IPS-NIHi11 (cell line): Measurements from ENCODE around the gene DRP2.
A peak's percentile ranks its signal among the peaks of the same experiment; 100 is the strongest.
"Not testable (repeated sequence)": the region's sequence is repeated elsewhere in the genome, so short reads cannot be mapped to it uniquely, and the experiment has no call there.

Experiments used
- DNase-seq: peaks from one replicate; pipeline ENCODE4 v3.0.0; 2012; ENCODE audit warnings: mixed read lengths, low spot score

The DRP2 gene, protein sequence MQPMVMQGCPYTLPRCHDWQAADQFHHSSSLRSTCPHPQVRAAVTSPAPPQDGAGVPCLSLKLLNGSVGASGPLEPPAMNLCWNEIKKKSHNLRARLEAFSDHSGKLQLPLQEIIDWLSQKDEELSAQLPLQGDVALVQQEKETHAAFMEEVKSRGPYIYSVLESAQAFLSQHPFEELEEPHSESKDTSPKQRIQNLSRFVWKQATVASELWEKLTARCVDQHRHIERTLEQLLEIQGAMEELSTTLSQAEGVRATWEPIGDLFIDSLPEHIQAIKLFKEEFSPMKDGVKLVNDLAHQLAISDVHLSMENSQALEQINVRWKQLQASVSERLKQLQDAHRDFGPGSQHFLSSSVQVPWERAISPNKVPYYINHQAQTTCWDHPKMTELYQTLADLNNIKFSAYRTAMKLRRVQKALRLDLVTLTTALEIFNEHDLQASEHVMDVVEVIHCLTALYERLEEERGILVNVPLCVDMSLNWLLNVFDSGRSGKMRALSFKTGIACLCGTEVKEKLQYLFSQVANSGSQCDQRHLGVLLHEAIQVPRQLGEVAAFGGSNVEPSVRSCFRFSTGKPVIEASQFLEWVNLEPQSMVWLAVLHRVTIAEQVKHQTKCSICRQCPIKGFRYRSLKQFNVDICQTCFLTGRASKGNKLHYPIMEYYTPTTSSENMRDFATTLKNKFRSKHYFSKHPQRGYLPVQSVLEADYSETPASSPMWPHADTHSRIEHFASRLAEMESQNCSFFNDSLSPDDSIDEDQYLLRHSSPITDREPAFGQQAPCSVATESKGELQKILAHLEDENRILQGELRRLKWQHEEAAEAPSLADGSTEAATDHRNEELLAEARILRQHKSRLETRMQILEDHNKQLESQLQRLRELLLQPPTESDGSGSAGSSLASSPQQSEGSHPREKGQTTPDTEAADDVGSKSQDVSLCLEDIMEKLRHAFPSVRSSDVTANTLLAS

DNA sequence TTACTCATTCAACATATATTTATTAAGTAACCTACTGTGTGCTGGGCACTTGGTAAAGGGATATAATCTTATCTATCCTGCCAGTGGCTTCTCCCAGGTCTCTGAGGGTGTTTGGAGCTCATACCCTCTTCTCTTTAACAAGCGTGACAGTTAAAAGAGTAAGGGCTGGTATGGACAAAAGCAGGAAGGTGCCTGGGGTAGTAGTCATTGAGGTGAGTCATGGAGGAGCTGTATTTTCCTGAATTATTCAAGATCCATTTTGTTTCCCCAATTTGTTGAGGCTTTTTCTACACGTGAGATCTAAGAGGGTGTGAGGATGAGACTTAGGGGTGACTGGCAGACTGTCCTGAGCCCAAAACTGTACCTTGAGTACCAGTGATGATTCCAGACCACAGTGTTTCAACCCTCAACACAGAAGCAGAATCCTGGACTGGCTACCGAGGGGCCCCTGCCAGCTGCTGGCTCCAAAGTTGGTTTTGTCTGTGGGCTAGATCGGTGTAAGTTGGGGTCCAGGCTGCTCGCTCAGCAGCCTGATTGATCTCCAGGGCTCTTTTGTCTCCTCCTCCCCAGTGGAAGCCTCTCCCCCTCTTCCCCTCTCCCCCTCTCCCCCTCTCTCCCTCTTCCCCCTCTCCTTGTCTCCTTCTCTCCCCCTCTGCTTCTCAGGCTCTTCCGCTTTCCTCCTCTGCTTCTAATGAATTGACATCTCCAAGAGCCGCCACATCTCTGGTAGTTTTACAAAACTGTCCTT lies at the start of gene DRP2:
TSS of gene DRP2 (plus strand) at position 671 of the 748 bp plus-strand sequence. CDS start 11,862 bp downstream, outside the sequence.
- DNase-seq = peak; percentile 7

DNA sequence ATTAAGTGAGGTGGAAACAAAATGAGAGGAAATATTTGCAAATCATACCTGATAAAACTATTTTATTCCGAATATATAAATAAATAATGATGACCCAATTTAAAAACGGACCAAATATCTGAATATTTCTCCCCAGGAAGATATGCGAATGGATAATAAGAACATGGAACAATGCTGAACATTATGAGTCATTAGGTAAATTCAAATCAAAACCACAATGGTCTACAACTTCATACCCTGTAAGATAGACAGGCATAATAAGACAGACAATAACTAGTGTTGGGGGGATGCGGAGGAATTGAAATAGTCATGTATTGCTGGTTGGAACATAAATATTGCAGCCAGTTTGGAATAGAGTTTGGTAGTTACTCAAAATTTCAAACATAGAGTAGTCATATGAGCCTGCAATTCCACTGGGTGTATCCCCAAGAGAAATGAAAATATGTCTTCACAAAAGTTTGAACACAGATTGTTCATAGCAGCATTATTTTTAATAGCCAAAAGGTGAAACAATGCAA lies 47.6 kb upstream of the DRP2 start:
- no peak for DNase-seq

DNA sequence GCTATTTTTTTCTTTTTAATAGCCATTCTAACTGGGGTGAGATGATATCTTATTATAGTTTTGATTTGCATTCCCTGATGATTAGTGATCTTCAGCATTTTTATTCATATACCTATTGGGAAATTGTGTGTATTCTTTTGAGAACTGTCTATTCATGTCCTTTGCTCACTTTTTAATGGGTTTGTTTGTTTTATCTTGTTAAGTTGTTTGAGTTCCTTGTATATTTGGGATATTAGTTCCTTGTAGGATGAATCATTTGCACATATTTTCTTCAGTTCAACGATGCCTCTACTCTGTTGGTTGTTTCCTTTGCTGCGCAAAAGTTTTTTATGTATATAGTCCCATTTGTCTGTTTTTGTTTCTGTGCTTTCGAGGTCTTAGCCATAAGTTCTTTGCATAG lies 43.1 kb upstream of the DRP2 start:
- no peak for DNase-seq

DNA sequence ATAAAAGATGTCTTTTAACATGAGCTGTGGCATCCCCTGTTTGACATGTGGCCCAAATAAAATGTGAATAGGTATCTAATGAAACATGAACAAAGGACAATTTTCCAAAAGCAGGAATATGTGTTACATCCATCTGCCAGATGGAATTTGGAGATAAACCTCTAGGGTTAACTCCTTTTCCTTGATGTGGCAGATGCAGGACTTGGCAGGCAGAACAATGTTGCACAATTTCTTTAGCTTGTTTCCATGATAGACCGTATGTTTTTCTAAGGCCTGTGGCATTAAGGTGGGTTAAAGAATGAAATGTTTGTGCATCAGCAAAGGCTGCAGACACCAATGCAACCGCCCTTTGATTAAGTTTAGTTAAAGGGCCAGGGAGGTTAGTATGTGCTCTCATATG lies 34.7 kb upstream of the DRP2 start:
- not testable (repeated sequence) for DNase-seq

DNA sequence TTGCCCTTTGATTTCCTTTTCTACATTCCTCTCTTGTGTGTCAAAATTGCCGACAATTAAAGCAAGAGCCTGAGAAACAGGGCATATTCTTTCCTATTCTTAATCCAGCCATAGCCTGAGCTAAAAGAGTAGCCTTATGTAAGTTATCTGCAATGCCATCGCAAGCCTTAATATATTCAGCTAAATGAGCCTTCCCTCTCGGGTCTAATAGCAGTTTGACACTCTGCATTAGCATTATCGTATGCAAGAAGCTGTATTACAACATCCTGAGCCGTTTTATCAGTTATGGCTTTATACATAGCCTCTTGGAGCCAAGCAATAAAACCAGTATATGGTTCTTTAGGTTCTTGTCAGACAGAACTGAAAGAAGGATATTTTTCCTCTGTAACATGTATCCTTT lies 31.6 kb upstream of the DRP2 start:
- not testable (repeated sequence) for DNase-seq

DNA sequence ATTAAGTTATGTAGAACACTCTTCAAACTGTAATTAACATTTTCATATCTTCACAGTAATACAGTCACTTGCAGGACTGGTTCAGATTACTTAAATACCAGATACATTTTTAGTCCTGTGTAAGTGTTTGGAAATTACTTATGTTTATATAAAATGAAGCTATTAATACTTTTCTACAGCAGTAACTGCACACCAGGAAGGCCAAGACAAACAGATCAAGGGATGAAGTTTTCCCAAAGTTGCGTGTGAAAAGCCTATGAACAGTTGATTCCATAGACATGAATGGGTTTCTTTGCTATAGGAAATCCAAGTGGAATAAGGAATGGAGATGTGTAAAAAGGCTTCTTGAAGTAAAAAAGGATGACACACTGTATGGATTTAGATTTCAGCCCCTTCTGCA lies 28.9 kb upstream of the DRP2 start:
- no peak for DNase-seq

DNA sequence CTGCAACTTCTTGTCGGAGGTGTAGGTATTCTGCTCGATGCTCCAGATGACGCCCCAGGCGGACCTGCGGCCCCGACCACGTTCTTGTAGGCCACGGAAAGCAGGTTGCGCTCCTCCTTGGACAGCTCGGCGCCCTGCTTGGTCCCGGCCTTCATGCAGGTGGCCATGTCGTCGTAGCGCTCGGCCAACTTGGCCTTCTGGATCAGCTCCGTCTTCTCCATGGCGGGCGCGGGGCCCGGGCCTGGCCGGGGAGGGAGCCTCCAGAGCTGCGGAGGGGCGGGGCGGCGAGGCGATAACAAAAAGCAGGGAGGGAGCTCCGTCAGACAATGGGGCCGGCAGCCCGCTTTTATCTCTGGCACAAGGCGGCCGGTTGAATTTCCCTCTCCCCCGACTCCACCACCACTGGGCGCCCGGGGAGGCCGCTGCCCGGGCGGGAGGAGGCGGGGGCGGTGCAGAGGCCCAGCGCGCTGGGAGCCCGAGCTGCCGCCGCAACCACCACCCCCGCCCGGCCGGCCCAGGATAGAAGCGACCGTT lies 28.3 kb upstream of the DRP2 start:
- DNase-seq = peak; percentile 72

DNA sequence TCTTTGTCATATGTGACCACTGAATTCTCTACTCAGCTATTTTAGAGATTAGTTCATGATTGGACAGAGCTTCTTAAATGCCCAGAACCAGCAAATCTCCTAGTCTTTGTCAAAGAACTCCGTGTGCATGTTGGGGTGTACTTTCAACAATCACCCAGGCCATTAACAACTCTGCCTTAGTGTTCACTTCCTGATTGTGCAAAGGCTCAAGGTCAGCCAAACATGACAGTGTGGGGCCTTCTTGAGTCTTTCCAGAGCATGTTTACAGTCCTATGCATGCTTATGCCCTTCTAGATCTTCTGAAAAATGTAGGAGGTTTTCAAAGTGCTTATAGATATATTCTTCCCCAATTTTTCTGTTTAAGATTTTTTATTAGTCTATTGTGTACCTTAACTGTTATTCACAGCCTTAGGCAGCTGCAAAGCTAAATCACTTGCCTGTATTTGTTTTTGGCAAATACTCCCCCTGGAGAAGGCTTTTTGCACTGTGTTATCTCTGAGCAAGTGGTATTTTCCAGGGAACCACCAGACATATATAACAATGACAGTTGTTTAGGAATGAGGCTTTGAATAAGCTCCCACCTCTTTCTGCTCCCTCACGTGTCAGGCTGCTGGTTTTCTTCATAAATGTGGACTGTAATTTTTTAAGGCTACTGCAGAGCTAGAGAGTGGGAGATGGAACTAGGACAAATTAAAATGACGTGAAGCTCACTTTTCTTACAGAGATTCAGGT lies 24.0 kb upstream of the DRP2 start:
- DNase-seq = no peak

DNA sequence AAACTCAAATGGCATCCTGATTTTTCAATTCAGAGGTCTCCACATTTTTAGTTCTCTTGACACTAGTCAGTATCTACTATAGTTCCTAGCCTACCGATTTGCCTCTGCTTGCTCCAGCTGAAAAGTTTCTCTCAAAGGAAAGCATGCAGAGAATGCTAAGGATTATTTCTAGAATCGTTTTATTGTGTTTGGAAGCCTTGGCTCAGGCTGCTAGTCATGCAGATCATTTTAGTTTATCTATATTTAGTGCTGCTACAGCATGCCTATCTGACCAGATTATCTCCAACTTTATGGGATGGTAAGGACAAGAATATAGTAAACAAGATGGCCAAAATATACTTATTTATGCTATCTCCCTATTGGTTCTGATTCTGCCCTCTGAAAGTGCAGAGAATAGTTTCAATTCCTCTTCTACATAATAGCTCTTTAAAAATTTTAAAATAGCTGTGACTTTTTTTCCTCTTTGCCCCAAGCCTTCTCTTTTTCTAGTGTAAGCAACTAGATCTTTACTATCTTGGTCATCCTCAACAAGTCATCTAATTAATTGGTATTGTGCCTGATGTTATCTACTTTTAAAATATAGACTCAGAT lies 15.7 kb upstream of the DRP2 start:
- DNase-seq = no peak

DNA sequence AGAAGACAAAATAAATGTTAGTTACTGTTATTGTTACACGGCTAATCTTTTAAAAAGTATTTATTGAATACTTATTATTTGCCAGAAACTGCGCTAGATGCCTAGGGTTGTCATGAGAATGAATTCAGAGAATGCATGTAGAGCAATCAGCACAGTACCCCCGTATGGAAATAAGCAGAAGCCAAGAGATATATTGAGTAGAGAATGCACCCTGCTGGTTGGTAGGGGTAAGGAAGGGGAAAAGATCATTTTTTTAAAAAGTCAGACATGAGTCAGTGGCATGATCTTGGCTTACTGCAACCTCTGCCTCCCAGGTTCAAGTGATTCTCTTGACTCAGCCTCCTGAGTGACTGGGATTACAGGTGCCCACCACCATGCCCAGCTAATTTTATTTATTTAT lies 13.1 kb upstream of the DRP2 start:
- DNase-seq = peak; percentile 8

DNA sequence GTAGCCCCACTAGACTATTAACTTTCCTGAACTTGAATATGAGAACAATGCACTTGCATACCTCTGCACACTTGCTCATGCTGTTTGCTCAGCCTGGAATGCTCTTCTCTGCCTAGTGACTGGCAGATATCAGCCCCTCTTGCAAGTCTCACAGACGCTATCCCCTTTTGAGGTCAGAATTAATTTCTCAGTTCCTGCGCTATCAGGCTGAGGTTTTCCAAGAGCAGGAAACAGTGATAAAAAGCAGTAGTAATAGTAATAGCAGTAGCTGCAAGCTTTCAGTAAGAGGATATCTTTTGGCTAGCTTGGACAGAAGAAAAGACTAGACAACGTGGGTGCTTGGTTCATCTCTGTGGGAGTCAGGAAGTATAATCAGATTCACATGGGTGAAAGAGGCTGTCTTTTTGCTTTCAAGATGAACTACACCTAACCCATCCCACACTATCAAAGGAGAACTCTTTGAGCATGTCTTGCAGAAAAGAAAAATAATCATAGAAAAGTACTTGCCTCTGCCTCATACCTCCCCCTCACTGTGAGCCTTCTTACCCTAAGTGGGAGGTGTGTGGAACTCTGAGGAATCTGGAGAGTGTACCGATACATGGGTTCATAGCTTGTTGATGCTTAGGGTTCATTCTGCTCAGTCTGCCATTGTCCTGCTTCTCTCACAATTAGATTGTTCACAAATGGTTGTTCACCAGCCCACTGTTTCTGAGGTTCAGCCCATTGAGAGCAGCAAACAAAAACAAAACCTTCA lies 11.3 kb upstream of the DRP2 start:
- no peak for DNase-seq

DNA sequence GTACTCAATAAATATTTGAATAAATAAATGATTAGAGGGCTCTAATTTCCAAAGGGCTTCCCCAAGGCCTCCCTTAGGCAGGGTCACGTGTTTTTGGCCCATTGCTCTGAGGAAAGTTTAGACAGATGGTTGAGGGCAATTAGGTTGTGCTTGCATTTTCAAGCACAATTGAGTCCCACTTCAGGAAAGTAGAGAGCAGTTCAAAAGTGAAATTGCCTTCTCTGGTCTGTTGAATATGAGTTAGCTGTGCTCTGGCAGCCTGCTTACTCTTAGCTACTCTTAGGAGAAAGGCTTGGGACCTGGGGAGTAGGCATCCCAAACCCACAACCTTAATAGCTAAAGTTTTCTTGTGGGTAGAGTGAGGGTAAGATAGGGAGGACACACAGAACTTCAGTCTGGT lies 9.0 kb upstream of the DRP2 start:
- no peak for DNase-seq

DNA sequence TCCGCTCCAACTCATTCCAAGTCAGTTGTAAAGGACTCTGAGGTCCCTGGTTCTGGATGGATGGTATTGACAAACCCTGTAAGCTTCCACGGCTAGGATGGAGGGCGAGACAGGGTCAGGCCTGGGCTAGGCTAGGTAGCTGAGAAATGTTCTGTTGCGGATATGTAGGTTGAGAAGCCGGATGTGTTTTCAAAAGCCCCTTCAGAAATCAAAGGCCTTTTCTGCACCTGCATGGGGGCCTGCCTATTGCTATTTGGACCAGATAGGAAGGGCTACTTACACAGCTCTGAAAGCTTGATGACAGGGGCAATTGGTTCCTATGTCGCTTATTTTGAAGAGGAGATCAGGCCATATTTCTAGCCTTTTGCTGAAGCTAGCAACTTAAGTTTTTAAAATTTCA lies 1.9 kb upstream of the DRP2 start:
- DNase-seq = no peak

DNA sequence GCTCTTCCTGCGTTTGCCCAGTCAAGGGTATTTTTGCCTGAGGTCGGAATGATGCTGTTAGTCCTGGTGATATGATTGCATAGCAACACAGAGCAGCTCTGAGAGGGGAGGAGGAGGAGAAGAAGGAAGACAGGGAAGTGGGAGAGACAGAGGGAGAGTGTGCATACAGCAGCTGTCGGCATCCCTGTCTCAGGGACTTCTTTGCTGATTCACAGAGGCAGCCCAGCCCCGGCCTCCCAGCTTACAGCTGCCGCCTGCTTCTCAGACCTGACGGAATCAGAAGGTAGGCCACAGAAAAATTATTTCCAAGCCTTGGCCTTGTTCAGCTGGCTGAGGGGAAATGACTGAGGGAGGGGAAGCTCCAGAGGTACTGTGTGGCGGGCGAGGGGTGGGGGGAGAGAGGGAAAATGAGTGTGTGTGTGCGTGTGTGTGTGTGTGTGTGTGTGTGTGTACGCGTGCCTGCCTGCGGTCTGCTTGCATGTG lies 319 bp downstream of the DRP2 start:
- peak; percentile 16 for DNase-seq

DNA sequence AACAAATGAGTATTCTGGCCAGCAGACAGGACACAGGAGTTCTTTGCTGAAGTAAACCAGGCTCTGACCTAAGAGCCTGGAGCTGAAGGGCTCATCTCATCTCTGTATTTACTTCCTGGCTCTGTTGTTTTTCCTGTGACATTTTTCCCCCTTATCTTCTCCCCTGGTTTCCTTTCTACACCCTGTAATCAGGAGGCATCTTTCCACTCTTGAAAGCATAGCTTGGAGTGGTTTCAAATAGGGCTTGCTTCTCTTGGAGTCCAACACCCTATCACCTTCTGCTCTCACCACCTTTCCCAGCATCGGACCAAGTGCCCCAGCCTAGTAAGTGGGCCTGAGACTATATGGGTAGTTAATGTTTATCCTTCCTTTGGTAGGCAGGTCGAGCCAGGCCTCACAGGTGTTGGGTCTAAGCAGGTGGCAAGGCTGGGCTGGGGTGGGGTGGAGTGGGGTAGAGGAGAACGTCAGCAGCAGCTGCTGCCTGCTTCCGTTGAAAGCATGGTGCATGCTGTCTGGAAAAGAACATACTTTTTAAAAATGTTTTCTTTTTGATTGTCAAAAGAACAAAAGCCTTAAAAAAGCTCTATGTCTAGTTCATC lies 1.2 kb downstream of the DRP2 start:
- no peak for DNase-seq

DNA sequence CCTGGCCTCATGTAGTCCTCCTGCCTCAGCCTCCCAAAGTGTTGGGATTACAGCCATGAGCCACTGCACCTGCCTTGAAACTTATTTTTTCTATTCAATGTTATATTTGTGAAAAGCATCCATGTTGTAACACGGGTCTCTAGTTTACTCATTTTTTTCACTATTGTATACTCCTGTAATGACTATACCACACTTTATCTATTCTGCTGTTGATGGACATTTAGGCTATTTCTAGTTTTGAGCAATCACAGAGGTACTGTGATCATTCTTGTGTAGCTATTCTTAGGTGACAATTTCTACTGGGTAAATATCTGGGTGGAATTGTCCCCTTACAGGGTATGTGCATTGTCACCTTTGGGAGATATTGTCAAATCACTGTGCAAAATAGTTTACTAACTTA lies 3.6 kb downstream of the DRP2 start:
- no peak for DNase-seq

DNA sequence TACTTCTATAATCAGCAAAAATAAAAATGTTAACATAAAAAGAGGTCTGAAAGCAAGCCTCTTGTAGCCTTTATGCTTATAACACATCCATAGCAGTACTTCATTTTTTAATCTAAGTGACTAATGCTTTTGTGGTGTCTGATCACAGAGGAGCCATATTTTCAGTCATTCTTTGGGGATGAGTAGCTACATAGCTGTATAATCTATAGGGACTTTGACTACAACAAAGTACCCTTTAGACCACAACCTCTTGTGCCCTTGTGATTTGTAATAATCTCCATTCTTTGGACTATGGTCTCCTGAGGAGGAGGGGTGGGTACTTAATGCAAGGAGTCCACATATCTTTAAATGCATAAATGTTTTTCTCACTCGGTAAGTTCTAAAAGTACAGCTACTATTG lies 9.6 kb downstream of the DRP2 start:
- DNase-seq = no peak

DNA sequence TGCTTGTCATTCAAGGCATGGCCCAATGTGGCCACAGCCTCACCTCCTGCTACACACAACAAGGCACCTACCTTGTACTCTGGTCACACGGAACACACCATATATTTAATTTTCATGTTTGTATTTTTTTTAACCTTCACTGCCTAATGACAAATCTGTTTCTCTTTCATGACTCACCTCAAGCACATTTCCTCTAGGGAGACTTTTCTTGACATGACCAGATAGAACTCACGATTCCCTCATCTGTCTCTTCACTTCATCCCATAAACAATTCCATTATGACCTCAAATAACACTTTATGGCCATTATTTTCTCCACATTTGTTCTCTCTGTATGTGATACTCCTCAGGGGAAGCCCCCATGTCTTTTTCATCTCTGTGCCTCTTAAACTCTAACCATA lies 11.1 kb downstream of the DRP2 start:
- DNase-seq = no peak

DNA sequence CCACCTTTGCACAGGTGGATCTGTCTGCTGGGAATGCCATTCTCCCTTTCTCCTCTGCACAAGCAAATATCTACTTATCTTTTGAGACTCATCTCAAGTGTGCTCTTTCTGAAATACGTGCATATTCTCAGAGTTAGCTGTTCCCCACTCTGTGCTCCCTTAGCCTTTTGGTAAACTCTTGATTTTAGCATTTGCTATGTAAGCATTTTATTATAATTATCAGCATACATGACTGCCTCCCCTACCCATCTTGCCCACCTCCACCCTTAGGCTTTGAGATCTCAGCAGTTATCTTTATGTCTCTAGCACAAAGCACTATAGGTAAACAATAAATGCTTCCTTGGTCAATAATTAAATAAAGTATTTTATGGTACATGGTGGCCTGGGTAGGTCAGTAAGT lies 11.5 kb downstream of the DRP2 start:
- DNase-seq = no peak
